ENCODE measurements around the gene VPS18. TPM values are rescaled to one million over a fixed set of nuclear protein-coding genes. Genes with fewer than 3 reads are reported as not detected.
A peak's percentile ranks its signal among the peaks of the same experiment; 100 is the strongest.
"Not testable (repeated sequence)": the region's sequence is repeated elsewhere in the genome, so short reads cannot be mapped to it uniquely, and the experiment has no call there.

Gene VPS18
- total and polyA plus RNA-seq, 2 donors (not counting 3 experiments of a cell fraction or from before 2014, with no cell fraction given): 29.3 to 32.8 TPM

- Histone ChIP-seq H4K20me1 (replicated peaks; ENCODE audit: control insufficient read depth, extremely low read depth, insufficient read depth, low read length) (no peaks in the 10 kb centered on the region), H2AFZ (ENCODE audit: low read depth, low read length) (peak overlapping the region; percentile 25), H3K9ac (replicated peaks; ENCODE audit: extremely low read depth, insufficient read depth, low read length) (no peak overlapping the region), H3K4me2 (ENCODE audit: insufficient read depth, low read length) (no peak overlapping the region), H3K79me2 (ENCODE audit: control insufficient read depth, insufficient read depth, low read length) (no peaks in the 10 kb centered on the region), H3K27ac (ENCODE audit: insufficient read depth, low read depth, low read length) (no peak overlapping the region), H3K4me3 (replicated peaks in 1 of 3; ENCODE audit: insufficient read depth in 1 of 3, low read depth in 1 of 3, low read length in 3 of 3) (no peak overlapping the region), H3K27me3 (ENCODE audit: control insufficient read depth in 2 of 2, insufficient read depth in 2 of 2, low read length in 2 of 2) (no peaks in the 10 kb centered on the region), H3K4me1 (ENCODE audit: control insufficient read depth, extremely low read depth, insufficient read depth, low read length) (no peaks in the 10 kb centered on the region), H3K9me3 (replicated peaks; ENCODE audit: control insufficient read depth, insufficient read depth, low read length) (no peaks in the 10 kb centered on the region), H3K36me3 (ENCODE audit: control insufficient read depth in 2 of 2, extremely low read depth in 1 of 2, insufficient read depth in 2 of 2, low read length in 2 of 2) (no peaks in the 10 kb centered on the region), H3K9me1 (replicated peaks; ENCODE audit: control insufficient read depth, extremely low read depth, insufficient read depth, low read length) (no peaks in the 10 kb centered on the region)
- dilution Hi-C loops (cut with MboI; ENCODE audit: extremely low pct_ligation_motif_present, low sequenced_read_pairs) (no loop called here), intact Hi-C loops (cut with micrococcal nuclease) (loop anchor here (5.0 kb wide), 1 partner anchor 163 kb away; no protein-coding TSS in a partner anchor)
- BruUV-seq (replicated peaks): no TSS peak
- FAIRE-seq (peak; percentile 93), DNase-seq (ENCODE audit: low read depth, low spot score) (peak; percentile 73)
- POLR2A ChIA-PET: interaction anchor here (1.1 to 1.9 kb wide), 2 partner anchors 32 to 35 kb away, joined by 4 to 5 read pairs; partner anchors contain the start of gene VPS18
- CTCF ChIA-PET: interaction anchor here (0.6 to 7.3 kb wide), 54 partner anchors 10 to 502 kb away, joined by 3 to 251 read pairs (median 6); partner anchors contain the start of genes C15orf62, CCDC32, DISP2 and GCHFR
- TF ChIP-seq POLR2AphosphoS5 (IDR thresholded peaks at IDR 0.05; ENCODE audit: insufficient read depth, low read depth, low read length) (no peak), MYC (IDR thresholded peaks at IDR 0.05; ENCODE audit: low read depth, low read length) (no peak)
- TF ChIP-seq, protein P1, sequence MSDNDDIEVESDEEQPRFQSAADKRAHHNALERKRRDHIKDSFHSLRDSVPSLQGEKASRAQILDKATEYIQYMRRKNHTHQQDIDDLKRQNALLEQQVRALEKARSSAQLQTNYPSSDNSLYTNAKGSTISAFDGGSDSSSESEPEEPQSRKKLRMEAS (IDR thresholded peaks at IDR 0.05; ENCODE audit: insufficient read depth, insufficient read length): no peak
- TF ChIP-seq, protein P2, sequence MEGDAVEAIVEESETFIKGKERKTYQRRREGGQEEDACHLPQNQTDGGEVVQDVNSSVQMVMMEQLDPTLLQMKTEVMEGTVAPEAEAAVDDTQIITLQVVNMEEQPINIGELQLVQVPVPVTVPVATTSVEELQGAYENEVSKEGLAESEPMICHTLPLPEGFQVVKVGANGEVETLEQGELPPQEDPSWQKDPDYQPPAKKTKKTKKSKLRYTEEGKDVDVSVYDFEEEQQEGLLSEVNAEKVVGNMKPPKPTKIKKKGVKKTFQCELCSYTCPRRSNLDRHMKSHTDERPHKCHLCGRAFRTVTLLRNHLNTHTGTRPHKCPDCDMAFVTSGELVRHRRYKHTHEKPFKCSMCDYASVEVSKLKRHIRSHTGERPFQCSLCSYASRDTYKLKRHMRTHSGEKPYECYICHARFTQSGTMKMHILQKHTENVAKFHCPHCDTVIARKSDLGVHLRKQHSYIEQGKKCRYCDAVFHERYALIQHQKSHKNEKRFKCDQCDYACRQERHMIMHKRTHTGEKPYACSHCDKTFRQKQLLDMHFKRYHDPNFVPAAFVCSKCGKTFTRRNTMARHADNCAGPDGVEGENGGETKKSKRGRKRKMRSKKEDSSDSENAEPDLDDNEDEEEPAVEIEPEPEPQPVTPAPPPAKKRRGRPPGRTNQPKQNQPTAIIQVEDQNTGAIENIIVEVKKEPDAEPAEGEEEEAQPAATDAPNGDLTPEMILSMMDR (IDR thresholded peaks at IDR 0.05; ENCODE audit: extremely low read depth in 1 of 2, insufficient read depth in 1 of 2, low read depth in 1 of 2, low read length in 2 of 2): peak; percentile 87 to 97
Measured at GRCh38 chr15:40859206-40859851, 34.9 kb upstream of the VPS18 start.

GRCh38 chr15:40861147-40861546 is 33.1 kb upstream of the VPS18 start:
- H3K4me3 ChIP-seq (replicated peaks in 1 of 3; ENCODE audit: insufficient read depth in 1 of 3, low read depth in 1 of 3, low read length in 3 of 3); H3K9ac ChIP-seq (replicated peaks; ENCODE audit: extremely low read depth, insufficient read depth, low read length); BruUV-seq (replicated peaks); H3K9me1 ChIP-seq (replicated peaks; ENCODE audit: control insufficient read depth, extremely low read depth, insufficient read depth, low read length); H2AFZ ChIP-seq (ENCODE audit: low read depth, low read length); H3K36me3 ChIP-seq (ENCODE audit: control insufficient read depth in 2 of 2, extremely low read depth in 1 of 2, insufficient read depth in 2 of 2, low read length in 2 of 2); dilution Hi-C loops (cut with MboI; ENCODE audit: extremely low pct_ligation_motif_present, low sequenced_read_pairs); H4K20me1 ChIP-seq (replicated peaks; ENCODE audit: control insufficient read depth, extremely low read depth, insufficient read depth, low read length); DNase-seq (ENCODE audit: low read depth, low spot score); H3K79me2 ChIP-seq (ENCODE audit: control insufficient read depth, insufficient read depth, low read length); intact Hi-C loops (cut with micrococcal nuclease); H3K27me3 ChIP-seq (ENCODE audit: control insufficient read depth in 2 of 2, insufficient read depth in 2 of 2, low read length in 2 of 2); POLR2A ChIA-PET; H3K4me2 ChIP-seq (ENCODE audit: insufficient read depth, low read length); H3K4me1 ChIP-seq (ENCODE audit: control insufficient read depth, extremely low read depth, insufficient read depth, low read length); FAIRE-seq; H3K9me3 ChIP-seq (replicated peaks; ENCODE audit: control insufficient read depth, insufficient read depth, low read length); H3K27ac ChIP-seq (ENCODE audit: insufficient read depth, low read depth, low read length): not testable (repeated sequence)
- CTCF ChIA-PET: interaction anchor here (0.7 to 7.3 kb wide), 4 partner anchors 11 to 114 kb away, joined by 3 to 146 read pairs (median 8); partner anchors contain the start of genes RHOV and VPS18

All from endothelial cell of umbilical vein (primary cell).